ENCODE data around the gene MED26. TPM values are rescaled to one million over a fixed set of nuclear protein-coding genes. Genes with fewer than 3 reads are reported as not detected.

The MED26 gene
- total and polyA plus RNA-seq, 10 of the 15 experiments (the other 5 are each of a cell fraction or from before 2014, with no cell fraction given), result 1.1 to 21.4 (median 9.7) TPM

DNA sequence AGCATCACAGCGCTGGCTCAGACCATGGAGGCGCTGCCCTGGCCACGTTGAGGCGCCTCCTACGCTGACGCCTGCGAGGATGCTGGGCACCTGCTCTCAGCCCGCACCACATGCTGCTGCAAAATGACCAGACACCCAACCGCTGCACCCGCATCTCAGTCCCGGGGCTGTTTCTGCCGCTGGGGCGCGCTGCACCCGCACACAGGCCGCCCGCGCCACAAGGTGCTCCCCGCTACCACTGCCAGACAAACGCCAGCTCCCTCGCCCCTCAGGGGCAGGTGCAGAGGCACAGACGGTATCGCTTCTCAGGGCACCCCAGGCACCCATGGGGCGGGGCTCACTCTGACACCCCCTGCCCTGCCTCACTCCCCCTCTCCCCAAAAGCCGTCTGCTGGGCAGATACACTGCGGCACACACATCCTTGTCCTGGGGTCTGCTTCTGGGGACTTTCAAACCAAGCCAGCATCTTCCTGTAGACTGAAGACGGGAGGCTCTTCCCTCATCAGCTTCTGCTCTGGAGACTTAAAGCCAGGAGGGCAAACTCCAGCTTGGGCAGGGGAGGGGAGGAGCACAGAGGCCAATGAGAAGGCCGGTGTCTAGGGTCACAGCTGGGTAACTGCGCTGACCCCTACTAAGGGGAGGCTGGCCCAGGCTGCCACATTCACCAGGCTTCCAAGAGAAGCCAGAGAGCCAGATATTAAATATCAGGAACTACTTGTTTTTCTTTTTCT lies 102.1 kb downstream of the MED26 start:
- H3K79me2 ChIP-seq (ENCODE audit: control insufficient read depth, insufficient read depth, low read length), result no peaks in the 10 kb centered on the region
- H3K4me2 ChIP-seq (ENCODE audit: control insufficient read depth, insufficient read depth), result no peak overlapping the region
- over 99% methylated on average over 22 of the region's 29 CpGs for WGBS (ENCODE audit: insufficient coverage, insufficient replicate concordance, low lambda C conversion rate, missing lambda C conversion rate)
- RAD21 ChIA-PET (ENCODE audit: unreplicated experiment), result no interaction called here
- H3K36me3 ChIP-seq (ENCODE audit: control insufficient read depth in 2 of 2, insufficient read depth in 2 of 2, low read length in 1 of 2), result peaks cover 27 to 67% of the 10 kb centered on the region in 2 experiments
- no peak overlapping the region for H3K27ac ChIP-seq (ENCODE audit: control insufficient read depth, insufficient read depth)
- POLR2A ChIA-PET, result no interaction called here
- H2AFZ ChIP-seq (ENCODE audit: control insufficient read depth, low read depth, low read length), result no peak overlapping the region
- H3K9ac ChIP-seq (ENCODE audit: control insufficient read depth, insufficient read depth, low read length), result no peak overlapping the region
- ATAC-seq, result no peak
- H3K4me1 ChIP-seq (ENCODE audit: control insufficient read depth, insufficient read depth, low read length), result no peaks in the 10 kb centered on the region
- no peaks in the 10 kb centered on the region for H4K20me1 ChIP-seq (ENCODE audit: control insufficient read depth, insufficient read depth)
- in situ Hi-C loops (cut with MboI), result no loop called here
- no peaks in the 10 kb centered on the region for H3K9me3 ChIP-seq (replicated peaks; ENCODE audit: control insufficient read depth, insufficient read depth, low read length)
- no peaks in the 10 kb centered on the region for H3K27me3 ChIP-seq (replicated peaks in 1 of 2; ENCODE audit: control insufficient read depth in 2 of 2, insufficient read depth in 2 of 2, low read length in 1 of 2)
- CTCF ChIA-PET, result no interaction called here
- DNase-seq (ENCODE audit: low read depth, low spot score), result no peak
- FAIRE-seq, result no peak
- intact Hi-C loops (cut with micrococcal nuclease; ENCODE audit: unreplicated experiment), result no loop called here
- BruUV-seq (replicated peaks), result no TSS peak
- SMC1A ChIA-PET (ENCODE audit: uncharacterized antibody, unreplicated experiment), result no interaction called here
- H3K4me3 ChIP-seq, result no peak overlapping the region
- TF ChIP-seq MEF2B (IDR thresholded peaks at IDR 0.05; ENCODE audit: partially characterized antibody, poor library complexity, severe bottlenecking) (no peak), STAT3 (IDR thresholded peaks at IDR 0.05; ENCODE audit: low read depth, low read length) (no peak), NR2F1 (conservative IDR thresholded peaks at IDR 0.05) (no peak), EGR1 (IDR thresholded peaks at IDR 0.05; ENCODE audit: borderline replicate concordance in 1 of 2, low read depth in 2 of 2, low read length in 2 of 2) (no peak), CBX5 (IDR thresholded peaks at IDR 0.05; ENCODE audit: low read depth) (no peak), RAD51 (IDR thresholded peaks at IDR 0.05) (no peak)
- TF ChIP-seq, protein P1, sequence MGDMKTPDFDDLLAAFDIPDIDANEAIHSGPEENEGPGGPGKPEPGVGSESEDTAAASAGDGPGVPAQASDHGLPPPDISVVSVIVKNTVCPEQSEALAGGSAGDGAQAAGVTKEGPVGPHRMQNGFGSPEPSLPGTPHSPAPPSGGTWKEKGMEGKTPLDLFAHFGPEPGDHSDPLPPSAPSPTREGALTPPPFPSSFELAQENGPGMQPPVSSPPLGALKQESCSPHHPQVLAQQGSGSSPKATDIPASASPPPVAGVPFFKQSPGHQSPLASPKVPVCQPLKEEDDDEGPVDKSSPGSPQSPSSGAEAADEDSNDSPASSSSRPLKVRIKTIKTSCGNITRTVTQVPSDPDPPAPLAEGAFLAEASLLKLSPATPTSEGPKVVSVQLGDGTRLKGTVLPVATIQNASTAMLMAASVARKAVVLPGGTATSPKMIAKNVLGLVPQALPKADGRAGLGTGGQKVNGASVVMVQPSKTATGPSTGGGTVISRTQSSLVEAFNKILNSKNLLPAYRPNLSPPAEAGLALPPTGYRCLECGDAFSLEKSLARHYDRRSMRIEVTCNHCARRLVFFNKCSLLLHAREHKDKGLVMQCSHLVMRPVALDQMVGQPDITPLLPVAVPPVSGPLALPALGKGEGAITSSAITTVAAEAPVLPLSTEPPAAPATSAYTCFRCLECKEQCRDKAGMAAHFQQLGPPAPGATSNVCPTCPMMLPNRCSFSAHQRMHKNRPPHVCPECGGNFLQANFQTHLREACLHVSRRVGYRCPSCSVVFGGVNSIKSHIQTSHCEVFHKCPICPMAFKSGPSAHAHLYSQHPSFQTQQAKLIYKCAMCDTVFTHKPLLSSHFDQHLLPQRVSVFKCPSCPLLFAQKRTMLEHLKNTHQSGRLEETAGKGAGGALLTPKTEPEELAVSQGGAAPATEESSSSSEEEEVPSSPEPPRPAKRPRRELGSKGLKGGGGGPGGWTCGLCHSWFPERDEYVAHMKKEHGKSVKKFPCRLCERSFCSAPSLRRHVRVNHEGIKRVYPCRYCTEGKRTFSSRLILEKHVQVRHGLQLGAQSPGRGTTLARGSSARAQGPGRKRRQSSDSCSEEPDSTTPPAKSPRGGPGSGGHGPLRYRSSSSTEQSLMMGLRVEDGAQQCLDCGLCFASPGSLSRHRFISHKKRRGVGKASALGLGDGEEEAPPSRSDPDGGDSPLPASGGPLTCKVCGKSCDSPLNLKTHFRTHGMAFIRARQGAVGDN (IDR thresholded peaks at IDR 0.05), result no peak
- TF ChIP-seq, protein P2, sequence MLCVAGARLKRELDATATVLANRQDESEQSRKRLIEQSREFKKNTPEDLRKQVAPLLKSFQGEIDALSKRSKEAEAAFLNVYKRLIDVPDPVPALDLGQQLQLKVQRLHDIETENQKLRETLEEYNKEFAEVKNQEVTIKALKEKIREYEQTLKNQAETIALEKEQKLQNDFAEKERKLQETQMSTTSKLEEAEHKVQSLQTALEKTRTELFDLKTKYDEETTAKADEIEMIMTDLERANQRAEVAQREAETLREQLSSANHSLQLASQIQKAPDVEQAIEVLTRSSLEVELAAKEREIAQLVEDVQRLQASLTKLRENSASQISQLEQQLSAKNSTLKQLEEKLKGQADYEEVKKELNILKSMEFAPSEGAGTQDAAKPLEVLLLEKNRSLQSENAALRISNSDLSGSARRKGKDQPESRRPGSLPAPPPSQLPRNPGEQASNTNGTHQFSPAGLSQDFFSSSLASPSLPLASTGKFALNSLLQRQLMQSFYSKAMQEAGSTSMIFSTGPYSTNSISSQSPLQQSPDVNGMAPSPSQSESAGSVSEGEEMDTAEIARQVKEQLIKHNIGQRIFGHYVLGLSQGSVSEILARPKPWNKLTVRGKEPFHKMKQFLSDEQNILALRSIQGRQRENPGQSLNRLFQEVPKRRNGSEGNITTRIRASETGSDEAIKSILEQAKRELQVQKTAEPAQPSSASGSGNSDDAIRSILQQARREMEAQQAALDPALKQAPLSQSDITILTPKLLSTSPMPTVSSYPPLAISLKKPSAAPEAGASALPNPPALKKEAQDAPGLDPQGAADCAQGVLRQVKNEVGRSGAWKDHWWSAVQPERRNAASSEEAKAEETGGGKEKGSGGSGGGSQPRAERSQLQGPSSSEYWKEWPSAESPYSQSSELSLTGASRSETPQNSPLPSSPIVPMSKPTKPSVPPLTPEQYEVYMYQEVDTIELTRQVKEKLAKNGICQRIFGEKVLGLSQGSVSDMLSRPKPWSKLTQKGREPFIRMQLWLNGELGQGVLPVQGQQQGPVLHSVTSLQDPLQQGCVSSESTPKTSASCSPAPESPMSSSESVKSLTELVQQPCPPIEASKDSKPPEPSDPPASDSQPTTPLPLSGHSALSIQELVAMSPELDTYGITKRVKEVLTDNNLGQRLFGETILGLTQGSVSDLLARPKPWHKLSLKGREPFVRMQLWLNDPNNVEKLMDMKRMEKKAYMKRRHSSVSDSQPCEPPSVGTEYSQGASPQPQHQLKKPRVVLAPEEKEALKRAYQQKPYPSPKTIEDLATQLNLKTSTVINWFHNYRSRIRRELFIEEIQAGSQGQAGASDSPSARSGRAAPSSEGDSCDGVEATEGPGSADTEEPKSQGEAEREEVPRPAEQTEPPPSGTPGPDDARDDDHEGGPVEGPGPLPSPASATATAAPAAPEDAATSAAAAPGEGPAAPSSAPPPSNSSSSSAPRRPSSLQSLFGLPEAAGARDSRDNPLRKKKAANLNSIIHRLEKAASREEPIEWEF (IDR thresholded peaks at IDR 0.05; ENCODE audit: insufficient replicate concordance, low read depth, low read length), result no peak
- TF ChIP-seq, protein P3, sequence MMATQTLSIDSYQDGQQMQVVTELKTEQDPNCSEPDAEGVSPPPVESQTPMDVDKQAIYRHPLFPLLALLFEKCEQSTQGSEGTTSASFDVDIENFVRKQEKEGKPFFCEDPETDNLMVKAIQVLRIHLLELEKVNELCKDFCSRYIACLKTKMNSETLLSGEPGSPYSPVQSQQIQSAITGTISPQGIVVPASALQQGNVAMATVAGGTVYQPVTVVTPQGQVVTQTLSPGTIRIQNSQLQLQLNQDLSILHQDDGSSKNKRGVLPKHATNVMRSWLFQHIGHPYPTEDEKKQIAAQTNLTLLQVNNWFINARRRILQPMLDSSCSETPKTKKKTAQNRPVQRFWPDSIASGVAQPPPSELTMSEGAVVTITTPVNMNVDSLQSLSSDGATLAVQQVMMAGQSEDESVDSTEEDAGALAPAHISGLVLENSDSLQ (IDR thresholded peaks at IDR 0.05), result no peak

Data from GM12878 (cell line).